ENCODE data around the gene GABRR3.

Gene GABRR3

DNA sequence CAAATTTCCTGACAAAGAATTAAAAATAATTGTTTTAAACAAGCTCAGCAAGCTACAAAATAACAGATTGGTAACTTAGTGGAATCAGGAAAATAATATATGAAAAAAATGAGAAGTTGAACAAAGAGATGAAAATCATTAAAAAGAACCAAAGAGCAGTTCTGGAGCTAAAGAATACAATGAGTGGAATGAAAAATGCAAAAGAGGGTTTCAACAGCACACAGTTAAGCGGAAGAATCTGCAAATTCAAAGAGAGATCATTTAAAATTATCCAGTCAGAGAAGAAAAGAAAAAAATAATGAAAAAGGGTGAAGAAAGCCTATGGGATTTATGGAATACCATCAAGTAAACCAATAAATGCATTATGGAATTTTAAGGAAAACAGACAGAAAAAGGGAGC, 6.2 kb upstream of the GABRR3 start:
- Histone ChIP-seq H3K9me3 (ENCODE audit: low read length) (no peaks in the 10 kb centered on the region), H3F3A (ENCODE audit: insufficient read depth, low read length) (no peaks in the 10 kb centered on the region), H3K36me3 (ENCODE audit: insufficient read depth, low read length) (no peaks in the 10 kb centered on the region), H3K79me2 (ENCODE audit: insufficient read depth, low read length) (no peaks in the 10 kb centered on the region), H3K4me2 (ENCODE audit: low read length) (no peak overlapping the region), H3K4me3 (ENCODE audit: low read depth, low read length, poor library complexity, severe bottlenecking) (no peak overlapping the region), H3K9me2 (ENCODE audit: low read depth, low read length) (no peaks in the 10 kb centered on the region), H2AFZ (ENCODE audit: low read length) (no peak overlapping the region), H3K9ac (ENCODE audit: low read length) (no peak overlapping the region), H4K20me1 (ENCODE audit: insufficient read depth, low read length) (no peaks in the 10 kb centered on the region), H3K27ac (ENCODE audit: low read depth, low read length, poor library complexity, severe bottlenecking) (no peak overlapping the region), H3K27me3 (ENCODE audit: insufficient read depth, low read length) (no peaks in the 10 kb centered on the region), H3K4me1 (ENCODE audit: insufficient read depth, low read length, severe bottlenecking) (peaks cover 5% of the 10 kb centered on the region)
- TF ChIP-seq, protein P1, sequence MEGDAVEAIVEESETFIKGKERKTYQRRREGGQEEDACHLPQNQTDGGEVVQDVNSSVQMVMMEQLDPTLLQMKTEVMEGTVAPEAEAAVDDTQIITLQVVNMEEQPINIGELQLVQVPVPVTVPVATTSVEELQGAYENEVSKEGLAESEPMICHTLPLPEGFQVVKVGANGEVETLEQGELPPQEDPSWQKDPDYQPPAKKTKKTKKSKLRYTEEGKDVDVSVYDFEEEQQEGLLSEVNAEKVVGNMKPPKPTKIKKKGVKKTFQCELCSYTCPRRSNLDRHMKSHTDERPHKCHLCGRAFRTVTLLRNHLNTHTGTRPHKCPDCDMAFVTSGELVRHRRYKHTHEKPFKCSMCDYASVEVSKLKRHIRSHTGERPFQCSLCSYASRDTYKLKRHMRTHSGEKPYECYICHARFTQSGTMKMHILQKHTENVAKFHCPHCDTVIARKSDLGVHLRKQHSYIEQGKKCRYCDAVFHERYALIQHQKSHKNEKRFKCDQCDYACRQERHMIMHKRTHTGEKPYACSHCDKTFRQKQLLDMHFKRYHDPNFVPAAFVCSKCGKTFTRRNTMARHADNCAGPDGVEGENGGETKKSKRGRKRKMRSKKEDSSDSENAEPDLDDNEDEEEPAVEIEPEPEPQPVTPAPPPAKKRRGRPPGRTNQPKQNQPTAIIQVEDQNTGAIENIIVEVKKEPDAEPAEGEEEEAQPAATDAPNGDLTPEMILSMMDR (IDR thresholded peaks at IDR 0.05; ENCODE audit: low read length), result no peak
- TF ChIP-seq EZH2 (IDR thresholded peaks at IDR 0.05; ENCODE audit: borderline replicate concordance, low read length), result no peak

GRCh38 chr3:98039322-98040024, 4.4 kb upstream of the GABRR3 start:
- Histone ChIP-seq H3K4me3 (ENCODE audit: low read depth, low read length, poor library complexity, severe bottlenecking) (peak overlapping the region; percentile 31), H3K9me2 (ENCODE audit: low read depth, low read length) (no peaks in the 10 kb centered on the region), H4K20me1 (ENCODE audit: insufficient read depth, low read length) (no peaks in the 10 kb centered on the region), H3K9ac (ENCODE audit: low read length) (no peak overlapping the region), H3K9me3 (ENCODE audit: low read length) (no peaks in the 10 kb centered on the region), H3K27me3 (ENCODE audit: insufficient read depth, low read length) (no peaks in the 10 kb centered on the region), H3K4me1 (ENCODE audit: insufficient read depth, low read length, severe bottlenecking) (peaks cover 5% of the 10 kb centered on the region), H3K79me2 (ENCODE audit: insufficient read depth, low read length) (no peaks in the 10 kb centered on the region), H3K36me3 (ENCODE audit: insufficient read depth, low read length) (no peaks in the 10 kb centered on the region), H2AFZ (ENCODE audit: low read length) (no peak overlapping the region), H3K27ac (ENCODE audit: low read depth, low read length, poor library complexity, severe bottlenecking) (no peak overlapping the region), H3F3A (ENCODE audit: insufficient read depth, low read length) (no peaks in the 10 kb centered on the region), H3K4me2 (ENCODE audit: low read length) (peak overlapping the region; percentile 55)
- no peak for TF ChIP-seq EZH2 (IDR thresholded peaks at IDR 0.05; ENCODE audit: borderline replicate concordance, low read length)
- TF ChIP-seq, protein P1 (IDR thresholded peaks at IDR 0.05; ENCODE audit: low read length), result peak; percentile 97

DNA sequence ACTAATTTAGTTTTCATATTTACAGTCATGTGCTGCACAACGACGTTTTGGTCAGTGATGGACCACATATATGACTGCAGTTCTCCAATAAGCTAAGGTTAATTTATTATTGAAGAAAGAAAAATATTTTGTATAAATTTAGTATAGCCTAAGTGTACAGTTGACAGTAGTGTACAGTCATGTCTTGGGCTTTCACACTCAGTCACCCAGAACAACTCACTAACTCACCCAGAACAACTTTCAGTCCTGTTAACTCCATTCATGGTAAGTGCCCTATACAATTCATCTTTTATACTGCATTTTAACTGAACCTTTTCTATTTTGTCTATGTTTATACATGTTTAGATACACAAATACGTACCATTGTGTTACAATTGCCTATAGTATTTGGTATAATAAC, 3.8 kb upstream of the GABRR3 start:
- no peak overlapping the region for H3K4me3 ChIP-seq (ENCODE audit: low read depth, low read length, poor library complexity, severe bottlenecking)
- no peak overlapping the region for H3K9ac ChIP-seq (ENCODE audit: low read length)
- no peak overlapping the region for H3K27ac ChIP-seq (ENCODE audit: low read depth, low read length, poor library complexity, severe bottlenecking)
- H4K20me1 ChIP-seq (ENCODE audit: insufficient read depth, low read length), result no peaks in the 10 kb centered on the region
- no peaks in the 10 kb centered on the region for H3K9me2 ChIP-seq (ENCODE audit: low read depth, low read length)
- no peaks in the 10 kb centered on the region for H3K9me3 ChIP-seq (ENCODE audit: low read length)
- H3F3A ChIP-seq (ENCODE audit: insufficient read depth, low read length), result no peaks in the 10 kb centered on the region
- no peak for TF ChIP-seq EZH2 (IDR thresholded peaks at IDR 0.05; ENCODE audit: borderline replicate concordance, low read length)
- TF ChIP-seq, protein P1 (IDR thresholded peaks at IDR 0.05; ENCODE audit: low read length), result no peak
- H3K27me3 ChIP-seq (ENCODE audit: insufficient read depth, low read length), result no peaks in the 10 kb centered on the region
- H3K79me2 ChIP-seq (ENCODE audit: insufficient read depth, low read length), result no peaks in the 10 kb centered on the region
- peaks cover 5% of the 10 kb centered on the region for H3K4me1 ChIP-seq (ENCODE audit: insufficient read depth, low read length, severe bottlenecking)
- peak overlapping the region; percentile 55 for H3K4me2 ChIP-seq (ENCODE audit: low read length)
- no peaks in the 10 kb centered on the region for H3K36me3 ChIP-seq (ENCODE audit: insufficient read depth, low read length)
- no peak overlapping the region for H2AFZ ChIP-seq (ENCODE audit: low read length)
